Erythroblast (primary cell): ENCODE measurements around the gene CTSF.

Source experiments
- GATA1 ChIP-seq: IDR thresholded peaks from 2 replicates; pipeline ENCODE4 v1.6.1; 2011; ENCODE audit warnings: low read depth, mild to moderate bottlenecking, control low read depth, low read length, moderate library complexity
- POLR2A ChIP-seq: IDR thresholded peaks from 2 replicates; pipeline ENCODE4 v1.6.1; 2011; ENCODE audit warnings: mild to moderate bottlenecking, low read length

DNA sequence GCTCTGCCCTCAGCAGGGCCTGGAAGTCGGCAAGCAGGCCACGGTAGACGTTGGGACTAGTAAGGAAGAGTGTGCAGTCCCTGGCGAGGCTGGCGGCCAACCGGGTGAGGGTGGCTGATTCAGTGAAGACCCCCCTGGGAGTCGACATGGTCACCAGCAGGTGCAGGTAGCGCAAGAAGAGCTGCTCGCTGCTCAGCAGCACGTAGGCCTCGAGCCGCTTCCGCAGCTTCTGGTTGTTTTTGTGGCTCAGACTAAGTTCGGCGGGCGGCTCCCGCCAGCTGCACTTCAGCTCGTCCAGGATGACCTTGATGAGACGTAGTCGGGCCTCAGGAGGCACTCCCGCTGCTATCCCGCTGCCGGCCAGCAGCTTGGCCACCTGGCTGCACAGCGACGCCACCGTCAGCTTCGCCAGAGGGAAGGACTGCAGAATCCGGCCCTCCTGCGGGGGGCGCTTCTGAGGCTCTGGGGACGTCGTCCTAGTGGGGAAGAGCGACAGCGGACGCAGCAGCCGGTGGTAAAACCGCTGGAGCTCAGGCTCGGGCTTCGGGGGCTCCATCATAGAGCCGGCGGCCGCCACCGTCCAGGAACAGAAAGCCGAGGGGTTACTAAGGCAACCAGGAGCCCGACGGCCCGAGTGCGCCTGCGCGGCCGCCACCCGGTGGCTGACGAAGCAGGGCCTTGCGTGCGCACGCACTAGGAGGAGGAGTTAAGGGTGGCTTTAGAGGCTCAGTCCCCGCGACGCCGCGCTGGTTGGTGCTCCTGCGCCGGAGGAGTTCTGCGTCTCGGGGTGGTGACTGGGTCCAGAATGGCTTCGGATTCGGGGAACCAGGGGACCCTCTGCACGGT lies 24.3 kb upstream of the CTSF start, which contains the start of the genes CCDC87 and CCS:
- peak; percentile 98 for TF ChIP-seq POLR2A
- no peak for TF ChIP-seq GATA1
